ENCODE measurements around the gene PPM1G.

GRCh38 chr2:27400348-27401135, 8.8 kb downstream of the PPM1G start:
- no peak for TF ChIP-seq CTCF (IDR thresholded peaks at IDR 0.05)
- TF ChIP-seq POLR2A (IDR thresholded peaks at IDR 0.05): no peak

Measured in ovary (tissue), 3 donors.